Measurements from ENCODE around the gene PIK3R2. TPM values are rescaled to one million over a fixed set of nuclear protein-coding genes. Genes with fewer than 3 reads are reported as not detected.
A peak's percentile ranks its signal among the peaks of the same experiment; 100 is the strongest.

Gene PIK3R2
- total RNA-seq, 4 donors from 2014 or later = 14.4 to 33.0 (median 19.8) TPM

DNA sequence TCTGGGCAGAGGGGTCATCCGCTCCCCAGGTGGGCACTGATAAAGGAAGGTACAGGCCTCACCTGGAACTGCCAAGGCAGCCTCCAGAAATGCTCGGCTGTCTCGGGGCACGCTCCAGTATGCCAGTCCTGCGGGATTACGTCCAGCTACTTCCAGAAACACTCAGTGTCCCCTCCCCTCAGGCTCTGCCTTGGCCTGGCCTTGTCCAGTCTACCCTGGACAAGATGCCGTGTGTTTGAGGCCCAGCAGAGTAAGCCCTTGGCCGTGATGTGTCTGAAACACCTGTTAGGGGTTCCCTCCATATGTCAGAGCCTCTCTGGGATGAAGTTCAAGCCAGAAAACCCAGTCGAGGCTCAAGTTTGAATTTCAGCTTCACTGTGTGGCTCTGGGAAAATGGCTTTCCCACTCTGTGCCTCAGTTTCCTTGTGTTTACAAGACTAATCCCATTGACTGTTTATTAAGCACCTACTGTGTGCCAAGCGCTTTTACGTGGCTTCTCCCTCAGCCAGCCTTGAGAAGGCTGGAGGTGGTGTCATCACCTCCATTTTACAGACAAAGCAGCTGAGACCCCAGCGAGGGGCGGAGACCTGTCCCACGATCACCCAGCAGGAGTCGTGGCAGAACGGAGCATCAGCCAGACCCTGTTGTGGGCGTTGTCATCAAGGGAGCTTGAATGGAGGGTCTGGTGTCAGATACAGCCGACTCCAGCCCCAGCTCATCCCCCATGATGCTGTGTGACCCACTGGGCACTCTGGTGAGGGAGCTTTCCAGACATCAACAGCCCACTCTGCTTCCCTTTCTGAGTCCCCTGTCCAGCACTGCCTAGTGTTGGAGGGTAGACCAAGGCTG is 2.0 kb upstream of the PIK3R2 start:
- intact Hi-C loops (cut with DNase I) = loop anchor here (10.0 kb wide), 1 partner anchor 146 kb away; the partner anchor contains the start of gene ARRDC2
- Histone ChIP-seq H3K4me3 (replicated peaks in 1 of 3) (no peak overlapping the region), H3K4me1 (peaks cover 21% of the 10 kb centered on the region in 2 donors), H3K36me3 (peaks cover 0 to 4% of the 10 kb centered on the region in 2 donors), H3K27me3 (no peaks in the 10 kb centered on the region), H3K9me3 (no peaks in the 10 kb centered on the region), H3K27ac (no peak overlapping the region)
- TF ChIP-seq, protein P1, sequence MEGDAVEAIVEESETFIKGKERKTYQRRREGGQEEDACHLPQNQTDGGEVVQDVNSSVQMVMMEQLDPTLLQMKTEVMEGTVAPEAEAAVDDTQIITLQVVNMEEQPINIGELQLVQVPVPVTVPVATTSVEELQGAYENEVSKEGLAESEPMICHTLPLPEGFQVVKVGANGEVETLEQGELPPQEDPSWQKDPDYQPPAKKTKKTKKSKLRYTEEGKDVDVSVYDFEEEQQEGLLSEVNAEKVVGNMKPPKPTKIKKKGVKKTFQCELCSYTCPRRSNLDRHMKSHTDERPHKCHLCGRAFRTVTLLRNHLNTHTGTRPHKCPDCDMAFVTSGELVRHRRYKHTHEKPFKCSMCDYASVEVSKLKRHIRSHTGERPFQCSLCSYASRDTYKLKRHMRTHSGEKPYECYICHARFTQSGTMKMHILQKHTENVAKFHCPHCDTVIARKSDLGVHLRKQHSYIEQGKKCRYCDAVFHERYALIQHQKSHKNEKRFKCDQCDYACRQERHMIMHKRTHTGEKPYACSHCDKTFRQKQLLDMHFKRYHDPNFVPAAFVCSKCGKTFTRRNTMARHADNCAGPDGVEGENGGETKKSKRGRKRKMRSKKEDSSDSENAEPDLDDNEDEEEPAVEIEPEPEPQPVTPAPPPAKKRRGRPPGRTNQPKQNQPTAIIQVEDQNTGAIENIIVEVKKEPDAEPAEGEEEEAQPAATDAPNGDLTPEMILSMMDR (IDR thresholded peaks at IDR 0.05) = no peak
- TF ChIP-seq POLR2A (IDR thresholded peaks at IDR 0.05) = no peak
- no peak for DNase-seq
- 85 to 91% methylated on average over 12 to 15 of the region's 18 CpGs for WGBS, 2 donors

DNA sequence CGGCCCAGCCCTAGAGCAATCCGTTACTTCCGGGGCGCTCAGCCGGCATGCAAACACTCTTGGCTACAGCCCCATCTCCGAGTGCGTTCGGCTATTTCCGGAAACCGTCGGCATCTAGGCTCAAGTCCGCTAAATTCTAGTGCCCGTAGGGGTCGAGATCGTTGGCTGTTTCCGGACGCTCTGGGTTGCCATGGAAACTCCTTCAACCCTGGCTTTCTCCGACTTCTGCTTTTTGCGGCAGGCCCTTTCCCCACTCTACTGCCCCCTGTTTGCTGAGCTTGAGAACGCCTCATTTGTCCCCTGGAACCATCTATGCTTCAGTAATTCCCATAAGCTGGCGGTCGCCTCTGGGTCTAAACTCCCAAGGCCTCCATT is 534 bp upstream of the PIK3R2 start:
- WGBS, 2 donors = 0 to 1% methylated on average over 1 to 22 of the region's 22 CpGs
- peak; percentile 97 to 98 for DNase-seq
- no peaks in the 10 kb centered on the region for H3K27me3 ChIP-seq
- TF ChIP-seq, protein P1 (IDR thresholded peaks at IDR 0.05) = peak in 4 of 6 experiments; percentile 44 to 68 (median 62)
- no peak for TF ChIP-seq POLR2A (IDR thresholded peaks at IDR 0.05)
- H3K27ac ChIP-seq = peak overlapping the region; percentile 89 to 96 (median 90)
- H3K9me3 ChIP-seq = no peaks in the 10 kb centered on the region
- intact Hi-C loops (cut with DNase I) = loop anchor here (10.0 kb wide), 1 partner anchor 148 kb away; the partner anchor contains the start of gene ARRDC2
- peaks cover 0 to 2% of the 10 kb centered on the region in 2 donors for H3K36me3 ChIP-seq
- H3K4me3 ChIP-seq (replicated peaks in 1 of 3) = peak overlapping the region in 2 of 3 donors; percentile 7 to 84
- H3K4me1 ChIP-seq = peaks cover 32 to 34% of the 10 kb centered on the region in 2 donors

DNA sequence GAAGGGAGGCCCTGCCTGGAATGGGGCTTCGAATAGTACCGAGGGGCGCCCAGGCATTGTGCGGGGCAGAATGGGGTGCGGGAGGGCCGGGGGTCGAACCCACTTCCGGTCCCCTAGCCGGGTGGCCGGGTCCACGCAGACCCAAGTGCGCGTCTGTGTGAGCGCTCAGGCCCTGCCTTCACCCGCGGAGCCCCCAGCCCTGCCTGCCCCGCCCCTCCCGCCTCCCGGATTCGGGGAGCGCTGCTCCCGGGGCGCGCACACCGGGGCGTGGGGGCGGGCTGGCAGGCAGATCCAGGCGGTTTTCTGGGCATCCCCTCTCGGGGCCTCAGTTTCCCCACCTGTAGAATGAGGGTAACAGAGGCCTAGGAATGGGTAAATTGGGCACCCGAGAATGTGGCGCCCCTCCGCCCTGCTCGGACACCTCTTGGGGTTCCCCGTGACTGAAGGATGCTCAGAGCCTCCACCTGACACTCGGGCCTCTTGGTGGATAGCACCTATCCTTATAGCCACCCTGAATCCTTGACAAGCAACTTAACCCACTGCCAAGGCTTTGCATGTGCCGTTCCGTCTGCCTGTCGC is 682 bp downstream of the PIK3R2 start:
- no peak for TF ChIP-seq POLR2A (IDR thresholded peaks at IDR 0.05)
- TF ChIP-seq, protein P1 (IDR thresholded peaks at IDR 0.05) = no peak
- no peaks in the 10 kb centered on the region for H3K9me3 ChIP-seq
- H3K36me3 ChIP-seq = no peaks in the 10 kb centered on the region
- peak; percentile 36 to 39 for DNase-seq
- intact Hi-C loops (cut with DNase I) = loop anchor here (10.0 kb wide), 1 partner anchor 149 kb away; the partner anchor contains the start of gene ARRDC2
- 3 to 8% methylated on average over 9 to 15 of the region's 38 CpGs for WGBS, 2 donors
- H3K4me1 ChIP-seq = peaks cover 38 to 39% of the 10 kb centered on the region in 2 donors
- H3K27me3 ChIP-seq = no peaks in the 10 kb centered on the region
- H3K27ac ChIP-seq = peak overlapping the region; percentile 50 to 96 (median 75)
- H3K4me3 ChIP-seq (replicated peaks in 1 of 3) = peak overlapping the region; percentile 55 to 84 (median 70)

DNA sequence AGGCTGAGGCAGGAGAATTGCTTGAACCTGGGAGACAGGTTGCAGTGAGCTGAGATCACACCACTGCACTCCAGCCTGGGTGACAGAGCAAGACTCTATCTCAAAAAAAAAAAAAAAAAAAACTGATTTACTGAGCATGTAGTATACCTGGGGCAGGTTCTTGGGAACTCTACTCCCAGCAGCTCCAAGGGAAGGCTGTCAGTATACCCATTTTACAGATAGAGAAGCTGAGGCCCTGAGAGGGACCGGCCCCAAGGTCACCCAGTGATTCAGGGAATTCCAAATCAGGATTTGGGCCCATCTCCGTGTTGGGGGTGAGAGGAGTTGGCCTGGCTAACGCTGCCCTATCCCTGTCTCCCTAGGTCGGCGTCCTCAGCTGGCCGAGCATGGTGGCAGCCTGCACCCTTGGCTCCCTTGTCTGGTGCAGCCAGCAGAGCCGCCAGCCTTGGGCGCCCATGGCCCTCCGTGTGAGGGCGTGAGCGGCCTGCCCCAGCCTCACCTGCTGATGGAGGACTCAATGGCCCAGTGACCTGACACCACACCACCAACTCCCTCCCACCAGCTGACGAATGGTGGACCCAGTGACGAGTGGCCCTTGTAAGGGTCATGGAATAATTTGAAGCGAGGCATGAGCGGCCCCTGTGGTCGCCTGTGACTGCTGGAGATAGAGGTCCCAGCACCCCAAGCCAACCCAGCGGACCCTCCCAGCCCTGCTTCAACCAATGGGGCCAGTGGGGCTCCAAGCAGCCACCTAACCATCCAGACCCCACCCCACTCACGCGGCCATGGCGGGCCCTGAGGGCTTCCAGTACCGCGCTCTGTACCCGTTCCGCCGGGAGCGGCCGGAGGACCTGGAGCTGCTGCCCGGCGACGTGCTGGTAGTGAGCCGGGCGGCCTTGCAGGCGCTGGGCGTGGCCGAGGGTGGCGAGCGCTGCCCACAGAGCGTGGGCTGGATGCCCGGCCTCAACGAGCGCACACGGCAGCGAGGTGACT is 2.4 kb downstream of the PIK3R2 start:
- 95 to 96% methylated on average over 17 of the region's 43 CpGs for WGBS, 2 donors
- no peak for DNase-seq
- TF ChIP-seq, protein P1 (IDR thresholded peaks at IDR 0.05) = no peak
- no peak for TF ChIP-seq POLR2A (IDR thresholded peaks at IDR 0.05)
- Histone ChIP-seq H3K36me3 (no peaks in the 10 kb centered on the region), H3K4me3 (replicated peaks in 1 of 3) (no peak overlapping the region), H3K27me3 (no peaks in the 10 kb centered on the region), H3K27ac (peak overlapping the region in 2 of 3 donors; percentile 75 to 79), H3K4me1 (peaks cover 38 to 41% of the 10 kb centered on the region in 2 donors), H3K9me3 (no peaks in the 10 kb centered on the region)
- intact Hi-C loops (cut with DNase I) = loop anchor here (10.0 kb wide), 1 partner anchor 151 kb away; the partner anchor contains the start of gene ARRDC2
